DND-41 (cell line): Measurements from ENCODE around the gene JAK1.

ENCODE experiments used
- ATAC-seq: fragments of 200-7000 bp; cut with Tn5 transposase; 3 replicates; pipeline ENCODE4 v1.9.1; 2021; ENCODE audit warnings: low read depth; ENCODE audit not compliant: insufficient read depth
- DNase-seq: peaks from one replicate; pipeline ENCODE4 v3.0.0-alpha.2; 2020
- H2AFZ ChIP-seq: 2 replicates; pipeline ENCODE4 v1.6.0; 2012; ENCODE audit warnings: low read depth, low read length
- H3K27ac ChIP-seq: 2 replicates; pipeline ENCODE4 v1.5.1; 2012; ENCODE audit warnings: low read length, inconsistent platforms
- H3K27me3 ChIP-seq: fragments of 200-600 bp; sonication (generic); 2 replicates; pipeline ENCODE4 v1.6.0; 2012; ENCODE audit warnings: low read length, mild to moderate bottlenecking, inconsistent platforms; ENCODE audit not compliant: insufficient read depth, poor library complexity
- H3K36me3 ChIP-seq: 2 replicates; pipeline ENCODE4 v1.5.1; 2012; ENCODE audit warnings: low read length, inconsistent platforms; ENCODE audit not compliant: insufficient read depth
- H3K4me1 ChIP-seq: 2 replicates; pipeline ENCODE4 v1.5.1; 2012; ENCODE audit warnings: mild to moderate bottlenecking, low read length; ENCODE audit not compliant: insufficient read depth
- H3K4me2 ChIP-seq: 2 replicates; pipeline ENCODE4 v1.6.0; 2012; ENCODE audit warnings: mild to moderate bottlenecking, moderate library complexity, low read length, inconsistent platforms; ENCODE audit not compliant: insufficient read depth
- H3K4me3 ChIP-seq, 2 experiments: fragments of 200-600 bp in 1 of 2; shearing (Covaris generic) in 1 of 2; 2 replicates each; pipeline ENCODE4 v1.5.1; 2012 to 2016; ENCODE audit warnings: inconsistent platforms in 2 of 2, low read length in 2 of 2, mild to moderate bottlenecking in 2 of 2, low read depth in 1 of 2, moderate library complexity in 1 of 2
- H3K79me2 ChIP-seq: 2 replicates; pipeline ENCODE4 v1.6.0; 2012; ENCODE audit warnings: low read length, inconsistent platforms; ENCODE audit not compliant: insufficient read depth
- H3K9ac ChIP-seq: 2 replicates; pipeline ENCODE4 v1.6.0; 2012; ENCODE audit warnings: low read depth, mild to moderate bottlenecking, inconsistent platforms, low read length, moderate library complexity
- H3K9me3 ChIP-seq: 2 replicates; pipeline ENCODE4 v1.5.1; 2012; ENCODE audit warnings: low read length, moderate library complexity, mild to moderate bottlenecking, inconsistent platforms; ENCODE audit not compliant: insufficient read depth, severe bottlenecking
- H4K20me1 ChIP-seq: 2 replicates; pipeline ENCODE4 v1.6.0; 2012; ENCODE audit warnings: low read length; ENCODE audit not compliant: insufficient read depth
- CTCF ChIP-seq: IDR thresholded peaks from 2 replicates; pipeline ENCODE4 v1.5.1; 2012; ENCODE audit warnings: borderline replicate concordance, low read length, moderate library complexity, mild to moderate bottlenecking; ENCODE audit not compliant: poor library complexity, severe bottlenecking; ENCODE audit errors: extremely low read depth
- EZH2 ChIP-seq: IDR thresholded peaks from 3 replicates; pipeline ENCODE4 v1.6.1; 2012; ENCODE audit warnings: borderline replicate concordance, low read depth, mild to moderate bottlenecking, moderate library complexity, low read length, inconsistent platforms; ENCODE audit not compliant: severe bottlenecking

The JAK1 gene

GRCh38 chr1:64893921-64894320, 72.4 kb downstream of the JAK1 start:
- TF ChIP-seq CTCF (no peak), EZH2 (no peak)
- Histone ChIP-seq H3K79me2 (peaks cover 94% of the 10 kb centered on the region), H3K9ac (no peak overlapping the region), H3K9me3 (no peaks in the 10 kb centered on the region), H3K27me3 (no peaks in the 10 kb centered on the region), H3K36me3 (no peaks in the 10 kb centered on the region), H3K4me1 (no peaks in the 10 kb centered on the region), H3K4me3 (no peak overlapping the region), H3K4me2 (no peak overlapping the region), H4K20me1 (peaks cover 92% of the 10 kb centered on the region), H2AFZ (no peak overlapping the region), H3K27ac (no peak overlapping the region)
- DNase-seq (no peak), ATAC-seq (no peak)

- no peak overlapping the region for H3K27ac ChIP-seq
- DNase-seq (no peak), ATAC-seq (no peak)
- TF ChIP-seq CTCF (no peak), EZH2 (no peak)
- H3K4me1 ChIP-seq = no peaks in the 10 kb centered on the region
- no peaks in the 10 kb centered on the region for H3K36me3 ChIP-seq
- peaks cover 90% of the 10 kb centered on the region for H4K20me1 ChIP-seq
- no peak overlapping the region for H3K4me3 ChIP-seq
- H3K79me2 ChIP-seq = peaks cover 93% of the 10 kb centered on the region
- H3K9ac ChIP-seq = no peak overlapping the region
- H3K27me3 ChIP-seq = no peaks in the 10 kb centered on the region
- H2AFZ ChIP-seq = no peak overlapping the region
- no peaks in the 10 kb centered on the region for H3K9me3 ChIP-seq
- H3K4me2 ChIP-seq = no peak overlapping the region
These were observed 73.5 kb downstream of the JAK1 start for GRCh38 chr1:64892576-64893573.

- Histone ChIP-seq H3K4me3 (no peak overlapping the region), H3K27me3 (no peaks in the 10 kb centered on the region), H3K9me3 (no peaks in the 10 kb centered on the region), H3K9ac (no peak overlapping the region), H2AFZ (no peak overlapping the region), H3K36me3 (no peaks in the 10 kb centered on the region), H3K4me2 (no peak overlapping the region), H3K4me1 (no peaks in the 10 kb centered on the region), H3K79me2 (peaks cover 96% of the 10 kb centered on the region), H3K27ac (no peak overlapping the region), H4K20me1 (peaks cover 90% of the 10 kb centered on the region)
- TF ChIP-seq CTCF = no peak
- no peak for TF ChIP-seq EZH2
- no peak for DNase-seq
- ATAC-seq = no peak
These were observed 74.9 kb downstream of the JAK1 start for GRCh38 chr1:64891448-64891825.
